NCI-H1436 treated with DMSO at 0.1 percent for 48 hours (cell line): Measurements from ENCODE around the gene APRT.

Experiments
- DNase-seq: peaks from one replicate; lab custom pipeline; 2025; lab: John Stamatoyannopoulos, UW

Gene APRT

DNA sequence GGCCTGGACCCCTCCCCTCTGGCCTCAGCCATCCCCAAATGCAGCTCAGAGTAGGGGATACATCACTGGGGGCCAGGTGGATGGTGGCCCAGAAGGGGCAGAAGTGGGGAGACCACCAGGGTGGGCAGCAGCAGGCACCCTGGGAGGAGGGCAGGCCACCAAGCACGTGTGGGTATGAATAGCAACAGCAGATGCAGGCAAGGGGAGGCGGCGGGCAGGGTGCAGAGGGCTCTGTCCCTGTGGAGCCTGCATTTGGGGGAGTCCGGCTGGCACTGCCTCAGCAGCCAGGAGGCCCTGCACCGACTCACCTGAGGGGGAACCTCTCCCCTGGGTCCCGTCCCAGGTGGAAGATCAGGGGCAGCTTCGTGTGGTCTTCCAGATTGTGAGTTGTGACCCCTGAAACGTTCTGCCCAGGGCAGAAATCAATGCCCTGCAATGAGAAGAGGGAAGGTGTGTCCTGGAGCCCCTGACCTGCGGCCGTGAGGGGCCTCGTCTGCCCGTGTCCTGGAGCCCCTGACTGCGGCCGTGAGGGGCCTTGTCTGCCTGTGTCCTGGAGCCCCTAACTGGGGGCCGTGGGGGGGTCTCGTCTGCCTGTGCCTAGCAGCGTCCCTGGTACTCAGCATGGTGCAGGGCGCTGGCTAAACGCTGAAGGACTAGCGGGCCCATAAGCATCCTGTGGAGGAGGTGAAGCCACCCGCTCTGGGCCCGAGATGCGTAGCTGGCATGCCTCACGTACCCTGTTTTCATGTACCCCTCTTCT, 10.7 kb upstream of the APRT start:
- DNase-seq, result no peak

DNA sequence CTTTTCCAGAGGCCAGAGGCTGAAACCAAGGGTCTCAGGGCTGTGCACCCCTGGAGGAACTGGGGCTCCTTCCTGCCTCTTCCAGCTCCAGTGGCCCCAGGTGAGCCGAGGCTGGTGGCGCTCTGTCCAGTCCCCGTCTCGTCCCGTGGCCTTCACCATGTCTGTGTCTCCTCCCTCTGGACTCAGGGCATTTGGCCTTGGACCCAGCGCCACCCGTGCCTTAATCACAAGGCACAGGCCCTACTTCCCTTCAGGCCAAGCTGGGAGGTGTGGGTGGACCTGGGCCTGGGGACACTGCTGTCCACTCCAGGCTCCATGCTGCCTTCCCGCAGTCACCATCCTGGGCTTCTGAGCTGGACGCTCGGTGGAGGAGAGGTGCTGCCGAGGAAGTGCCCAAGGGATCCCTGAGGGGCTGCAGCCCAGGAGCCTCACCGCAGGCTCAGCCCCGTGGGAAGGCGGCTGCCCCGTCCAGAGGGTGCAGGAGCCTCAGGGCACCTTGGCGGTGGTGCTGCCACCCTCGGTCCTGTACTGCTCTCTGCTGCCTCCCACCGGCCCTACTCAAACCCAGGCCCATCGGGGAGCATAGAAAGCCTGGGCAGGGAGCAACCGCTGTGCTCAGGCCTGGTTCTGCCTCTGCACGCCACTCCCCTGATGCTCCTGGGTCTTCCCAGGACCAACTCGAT, 9.6 kb upstream of the APRT start:
- DNase-seq, result no peak

- no peak for DNase-seq
These were observed 8.8 kb upstream of the APRT start for GRCh38 chr16:88820385-88821025.

GRCh38 chr16:88819126-88819525, 7.4 kb upstream of the APRT start:
- DNase-seq, result no peak

GRCh38 chr16:88818575-88818874, 6.8 kb upstream of the APRT start:
- no peak for DNase-seq

- DNase-seq, result no peak
These were observed 6.3 kb upstream of the APRT start for GRCh38 chr16:88817785-88818574.

DNA sequence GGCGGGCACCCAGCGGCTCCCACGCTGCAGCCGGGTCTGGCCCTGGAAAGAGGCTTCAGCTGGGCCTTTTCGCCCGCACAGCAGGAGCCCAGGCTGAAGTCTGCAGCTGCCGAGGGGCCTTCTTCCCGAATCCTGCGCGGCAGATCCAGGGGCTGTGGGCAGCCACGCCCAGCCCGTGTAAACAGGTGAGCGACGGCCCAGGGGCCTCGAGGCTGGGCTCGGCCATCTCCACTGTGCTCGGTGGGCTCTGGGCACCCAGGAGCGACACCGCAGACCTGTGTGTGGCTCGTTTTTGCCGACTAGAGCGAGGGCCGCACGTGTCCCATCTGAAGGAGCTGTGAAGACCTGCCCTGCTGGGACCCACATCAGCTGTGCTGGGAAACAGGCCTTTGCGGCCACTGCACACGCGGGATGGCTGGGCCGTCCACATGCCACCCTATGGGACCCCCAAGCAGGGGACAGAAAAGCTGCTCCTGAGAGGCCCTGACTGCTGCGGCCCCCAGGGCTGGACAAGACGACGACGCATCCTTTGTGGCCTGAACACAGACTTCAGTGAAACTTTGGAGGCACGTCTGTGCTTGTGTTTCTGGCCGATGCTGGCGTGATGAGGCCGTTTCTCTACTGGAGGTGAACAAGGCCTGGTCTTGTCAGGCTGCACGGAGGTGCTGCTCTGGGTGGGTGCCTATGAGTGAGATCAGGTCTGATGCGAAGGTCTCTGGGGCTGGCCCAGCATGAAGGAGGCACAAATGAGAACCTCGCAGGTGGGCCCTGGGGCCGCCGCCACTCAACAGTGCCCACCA, 5.2 kb upstream of the APRT start:
- DNase-seq, result no peak

DNA sequence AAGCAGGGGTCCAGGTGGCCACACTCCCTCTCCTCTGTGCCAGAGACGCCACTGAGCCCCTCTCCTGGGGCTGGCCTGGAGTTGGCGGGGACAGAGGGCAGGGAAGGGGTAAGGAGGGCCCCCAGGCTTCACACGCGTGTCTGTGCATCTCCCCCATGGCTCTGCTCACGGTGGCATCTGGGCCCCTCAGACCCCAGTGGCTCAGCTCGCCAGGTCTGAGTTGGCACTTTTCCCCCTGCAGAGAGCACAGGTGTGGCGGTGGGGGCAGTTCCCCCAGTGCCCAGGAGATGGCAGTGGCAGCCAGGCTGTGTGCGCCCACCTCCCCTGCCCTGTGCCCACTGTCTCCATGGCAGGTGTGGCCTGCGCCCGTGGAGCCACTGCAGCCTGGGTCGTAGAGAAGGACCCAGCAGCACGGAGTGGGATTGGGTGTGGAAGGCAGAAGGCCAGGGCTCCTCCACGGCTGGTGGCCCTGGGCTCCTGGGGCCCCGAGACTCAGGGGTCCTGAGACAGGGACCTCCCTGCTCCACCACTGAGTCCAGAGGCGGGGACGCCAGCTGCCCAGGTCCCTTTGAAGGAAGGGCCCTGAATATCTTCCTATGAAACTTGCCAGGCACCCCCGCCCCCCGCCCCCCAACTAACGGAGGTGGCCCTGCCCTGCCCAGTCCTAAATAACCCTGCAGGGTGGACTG, 4.3 kb upstream of the APRT start:
- DNase-seq, result no peak

- DNase-seq, result no peak
These were observed 3.5 kb upstream of the APRT start for GRCh38 chr16:88815227-88815626.

- DNase-seq, result no peak
These were observed 2.4 kb upstream of the APRT start for GRCh38 chr16:88814144-88814502.

- no peak for DNase-seq
These were observed 1.8 kb upstream of the APRT start for GRCh38 chr16:88813269-88814143.

GRCh38 chr16:88812513-88813268, 963 bp upstream of the APRT start:
- DNase-seq, result no peak

DNA sequence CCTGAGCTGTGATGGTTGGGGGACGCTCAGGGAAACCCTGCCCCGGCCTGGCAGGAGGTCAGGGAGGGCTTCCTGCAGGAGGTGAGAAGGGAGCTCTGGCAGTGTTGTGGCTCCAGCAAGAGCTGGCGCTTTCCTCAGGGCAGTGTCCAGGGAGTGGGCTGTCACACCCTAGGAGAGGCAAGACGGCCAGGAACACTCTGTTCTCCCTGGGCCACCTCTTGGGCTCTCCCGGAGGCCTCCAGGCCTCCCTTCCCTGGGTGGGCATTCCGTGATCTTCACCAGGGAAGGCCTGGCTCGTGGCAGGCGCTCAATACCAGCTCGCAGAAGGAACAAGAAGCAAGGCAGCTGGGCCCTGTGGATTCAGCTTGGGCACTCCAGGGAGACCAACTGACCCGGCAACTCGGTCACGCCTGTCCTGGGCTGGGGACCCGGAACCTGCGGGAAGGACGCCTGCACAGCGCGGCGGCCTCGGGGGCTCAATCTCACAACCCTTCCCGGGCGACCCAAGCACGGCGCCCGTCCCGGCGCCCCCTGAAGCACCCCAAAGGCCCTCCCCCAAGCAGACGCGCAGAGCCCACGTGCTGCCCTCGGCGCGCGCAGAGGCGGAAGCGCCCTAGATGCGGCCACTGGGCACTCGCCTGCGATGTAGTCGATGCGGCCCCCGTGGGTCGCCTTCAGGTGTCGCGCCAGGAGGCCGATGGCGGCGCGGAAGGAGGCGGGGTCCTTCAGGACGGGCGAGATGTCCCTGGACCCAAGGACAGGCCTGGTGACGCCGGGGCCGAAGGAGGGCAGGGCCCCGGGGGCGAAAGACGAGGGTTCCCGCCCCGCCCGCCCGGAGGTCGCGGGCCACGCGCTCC, 588 bp downstream of the APRT start:
- DNase-seq, result no peak

DNA sequence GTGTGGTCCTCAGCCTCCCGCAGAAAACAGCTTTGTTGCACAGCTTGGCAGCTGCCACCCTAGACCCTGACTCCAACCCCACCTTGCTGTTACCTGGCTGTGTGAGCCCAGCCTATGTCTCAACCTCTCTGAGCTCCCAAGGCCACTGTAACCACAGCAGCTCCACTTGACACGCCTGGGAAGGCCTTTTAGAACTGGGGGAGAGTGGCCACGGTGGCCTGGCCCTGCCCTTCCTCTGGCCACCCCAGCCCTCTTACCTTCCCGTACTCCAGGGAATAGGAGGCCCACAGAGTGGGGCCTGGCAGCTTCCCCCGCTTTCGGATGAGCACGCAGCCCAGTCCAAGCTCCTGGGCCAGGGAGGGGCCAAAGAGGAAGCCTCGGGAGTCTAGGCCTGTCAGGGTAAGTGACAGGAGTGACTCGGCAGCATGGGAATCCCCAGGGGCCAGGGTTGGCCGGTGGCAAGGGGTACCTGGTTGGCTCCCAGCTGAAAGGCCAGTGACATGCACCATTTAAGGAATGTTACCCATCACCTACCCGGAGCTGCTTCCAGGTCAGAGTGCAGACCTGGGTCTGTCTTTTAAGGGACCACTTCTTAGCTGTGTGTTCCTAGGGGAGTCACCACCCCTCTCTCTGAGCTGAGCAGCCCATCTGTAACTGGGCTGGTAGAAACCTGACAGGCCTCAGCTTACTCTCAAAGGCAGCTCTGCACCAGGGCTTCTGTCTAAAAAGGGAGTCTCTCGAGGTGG, 1.4 kb downstream of the APRT start:
- DNase-seq, result no peak

DNA sequence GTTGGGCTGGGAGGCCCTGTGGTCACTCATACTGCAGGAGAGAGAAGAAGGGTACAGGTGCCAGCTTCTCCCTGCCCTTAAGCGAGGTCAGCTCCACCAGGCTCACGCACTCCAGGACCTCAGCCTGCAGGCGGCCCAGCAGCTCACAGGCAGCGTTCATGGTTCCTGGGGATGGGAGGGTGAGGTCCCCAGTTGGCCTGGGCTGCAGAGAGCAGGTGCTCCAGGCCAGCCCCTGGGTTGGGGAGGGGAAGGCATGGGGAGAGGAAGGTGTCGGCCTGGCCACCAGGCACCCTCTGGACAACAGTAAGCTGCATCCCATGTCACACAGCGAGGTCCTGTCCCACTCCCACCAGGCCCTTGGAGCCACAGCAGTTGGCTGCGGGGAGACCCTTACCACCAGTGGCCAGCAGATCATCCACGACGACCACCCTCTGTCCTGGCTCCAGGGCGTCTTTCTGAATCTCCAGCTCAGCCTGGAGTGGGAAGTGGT, 2.0 kb downstream of the APRT start:
- no peak for DNase-seq

DNA sequence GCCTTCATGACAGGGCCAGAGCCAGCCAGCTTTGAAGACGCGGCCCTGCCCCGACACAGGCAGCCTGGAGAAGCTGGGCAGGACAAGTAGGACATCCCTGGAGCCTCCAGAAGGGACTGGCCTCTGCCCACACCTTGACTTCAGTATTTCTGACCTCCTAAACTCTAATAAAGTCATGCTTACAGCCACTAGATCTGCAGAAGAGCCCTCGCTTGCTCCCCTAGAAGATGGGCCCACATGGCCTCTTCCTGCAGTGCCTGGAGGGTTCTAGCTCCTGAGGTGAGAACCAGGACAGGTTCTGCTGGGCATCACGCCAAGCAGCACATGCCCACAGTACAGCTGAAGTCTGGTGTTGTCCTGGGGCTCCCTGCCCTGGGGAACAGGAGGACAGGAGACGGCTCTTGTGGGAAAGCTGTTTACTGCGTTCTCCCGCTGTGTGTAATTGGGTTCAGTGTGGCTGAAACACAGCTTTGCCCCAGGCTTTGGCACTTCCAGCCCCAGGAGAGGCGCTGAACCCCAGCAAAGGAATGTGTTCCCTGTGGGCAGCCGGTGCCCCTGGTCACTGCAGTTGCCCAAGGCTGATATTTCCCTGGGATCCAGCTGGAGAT, 2.6 kb downstream of the APRT start:
- DNase-seq, result no peak
